ENCODE data around the gene XRCC4.
"Not testable (repeated sequence)": the region's sequence is repeated elsewhere in the genome, so short reads cannot be mapped to it uniquely, and the experiment has no call there.

XRCC4 gene

GRCh38 chr5:83124593-83124992 is 47.2 kb downstream of the XRCC4 start:
- DNase-seq = no peak

GRCh38 chr5:83125560-83125959 is 48.2 kb downstream of the XRCC4 start:
- DNase-seq = no peak

DNA sequence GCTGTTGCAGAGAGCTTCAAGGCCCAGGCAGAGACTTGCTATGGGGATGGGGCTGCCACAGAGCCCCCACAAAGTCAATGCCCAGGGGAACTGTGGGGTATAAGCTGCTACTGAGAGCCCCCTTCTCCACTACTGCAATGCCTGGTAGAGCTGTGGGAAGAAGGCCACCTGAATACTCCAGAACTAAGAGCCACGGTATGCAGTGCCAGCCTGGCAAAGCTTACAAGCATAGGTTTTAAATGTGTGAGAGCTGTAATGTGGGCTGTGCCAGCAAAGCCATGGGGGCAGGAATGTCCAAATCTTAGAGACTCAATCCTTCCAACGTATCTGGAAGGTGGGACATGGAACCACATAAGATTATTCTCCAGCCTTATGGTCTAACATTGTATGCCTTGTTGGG is 49.2 kb downstream of the XRCC4 start:
- DNase-seq = no peak

DNA sequence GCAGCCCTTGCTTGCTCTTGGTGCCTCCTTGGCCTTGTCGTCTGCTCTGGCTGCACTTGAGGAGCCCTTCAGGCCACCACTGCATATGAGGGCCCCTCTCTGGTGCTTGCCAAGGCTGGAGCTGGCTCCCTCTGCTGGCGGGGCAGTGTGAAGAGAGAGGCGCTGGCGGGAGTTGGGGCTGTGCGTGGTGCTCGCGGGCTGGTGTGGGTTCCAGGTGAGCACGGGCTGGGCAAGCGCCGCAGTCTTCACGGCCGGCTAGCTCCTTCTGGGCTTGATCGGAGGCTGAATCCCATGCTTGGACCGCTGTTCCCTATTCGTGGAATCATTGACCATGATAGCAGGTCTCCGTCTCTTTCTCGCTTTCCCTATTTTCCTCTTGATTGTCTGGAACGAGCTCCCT is 56.5 kb downstream of the XRCC4 start:
- no peak for DNase-seq

DNA sequence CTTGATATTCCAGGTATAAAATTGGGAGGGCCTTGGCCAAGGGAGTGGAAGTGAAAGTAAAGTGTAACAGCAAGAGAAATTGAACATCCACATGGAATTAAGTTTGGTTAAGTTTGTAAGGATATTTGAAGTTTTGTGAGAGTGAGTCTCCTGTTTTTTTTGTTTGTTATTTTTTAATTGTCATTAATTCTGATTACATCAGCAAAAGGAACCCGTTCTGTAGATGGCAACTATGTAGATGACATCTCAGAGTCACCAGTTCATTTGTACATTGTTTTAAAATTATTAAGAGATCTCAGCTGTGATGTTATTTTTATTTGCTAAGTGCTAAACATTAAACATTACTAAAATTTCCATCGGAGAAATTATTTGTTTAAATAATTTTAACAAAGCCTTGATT is 65.2 kb downstream of the XRCC4 start:
- no peak for DNase-seq

DNA sequence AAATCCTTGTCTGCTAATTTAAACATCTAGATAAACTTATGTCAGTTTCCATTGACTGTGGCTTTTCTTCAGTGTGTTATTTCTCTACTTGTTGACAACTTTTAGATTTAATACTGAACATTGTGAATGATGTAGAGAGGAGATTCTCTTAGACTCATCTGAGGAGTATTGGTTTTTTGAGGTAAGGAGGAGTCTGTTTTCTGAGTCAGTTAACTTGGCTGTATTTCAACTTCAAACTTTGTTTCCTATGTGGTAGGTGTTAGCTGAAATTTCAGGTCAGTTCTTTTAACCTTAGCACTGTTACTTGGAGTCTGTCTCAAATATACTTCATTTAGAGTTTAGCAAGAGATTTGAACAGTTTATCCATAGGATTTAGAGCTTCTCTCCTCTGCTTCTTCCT is 67.9 kb downstream of the XRCC4 start:
- DNase-seq = no peak

DNA sequence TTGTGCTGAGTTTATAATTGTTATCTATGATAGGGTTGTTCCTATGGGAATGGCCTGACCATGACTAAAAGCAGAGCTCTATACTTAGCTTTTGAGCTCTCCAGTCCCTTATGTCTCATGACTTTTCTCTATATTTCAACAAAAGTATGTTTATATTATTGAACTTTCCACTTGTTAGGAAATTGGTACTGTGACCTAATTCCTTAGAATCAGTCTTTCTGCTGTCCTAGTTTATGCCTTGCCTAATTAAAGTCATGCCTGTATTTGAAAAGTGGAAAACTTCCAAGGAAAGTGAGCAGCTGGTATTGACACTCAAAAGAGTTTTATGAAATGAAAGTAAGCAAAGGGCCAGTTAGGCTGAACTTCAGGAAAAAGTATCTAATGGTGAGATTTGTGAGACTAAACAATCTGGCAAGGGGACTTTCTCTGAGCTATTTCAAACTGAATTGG is 68.6 kb downstream of the XRCC4 start:
- DNase-seq = no peak

GRCh38 chr5:83146441-83146840 is 69.1 kb downstream of the XRCC4 start:
- DNase-seq = no peak

- DNase-seq = no peak
Observed at GRCh38 chr5:83147593-83147992, 70.2 kb downstream of the XRCC4 start.

- DNase-seq = no peak
Observed at GRCh38 chr5:83148370-83148769, 71.0 kb downstream of the XRCC4 start.

DNA sequence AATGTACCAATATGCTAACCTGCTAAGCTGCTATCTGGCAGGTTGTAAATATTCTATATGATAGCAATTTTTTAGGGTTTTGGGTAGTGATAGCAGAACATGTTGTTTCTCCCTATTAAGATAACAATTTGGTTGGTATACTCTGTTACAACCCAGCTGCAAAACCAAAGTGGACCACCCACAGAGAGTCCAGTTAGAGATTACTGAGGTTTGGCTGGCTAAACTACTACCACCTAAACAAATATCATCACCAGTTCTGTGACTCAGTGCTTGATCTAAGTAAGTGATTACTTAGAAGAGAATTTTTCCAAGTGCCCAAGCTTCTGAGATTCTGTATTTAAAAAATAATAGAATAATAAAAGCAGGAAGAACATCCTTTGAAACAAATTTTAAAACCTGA is 72.3 kb downstream of the XRCC4 start:
- no peak for DNase-seq

- DNase-seq = no peak
Observed at GRCh38 chr5:83151821-83152220, 74.5 kb downstream of the XRCC4 start.

GRCh38 chr5:83152996-83153395 is 75.6 kb downstream of the XRCC4 start:
- DNase-seq = not testable (repeated sequence)

DNA sequence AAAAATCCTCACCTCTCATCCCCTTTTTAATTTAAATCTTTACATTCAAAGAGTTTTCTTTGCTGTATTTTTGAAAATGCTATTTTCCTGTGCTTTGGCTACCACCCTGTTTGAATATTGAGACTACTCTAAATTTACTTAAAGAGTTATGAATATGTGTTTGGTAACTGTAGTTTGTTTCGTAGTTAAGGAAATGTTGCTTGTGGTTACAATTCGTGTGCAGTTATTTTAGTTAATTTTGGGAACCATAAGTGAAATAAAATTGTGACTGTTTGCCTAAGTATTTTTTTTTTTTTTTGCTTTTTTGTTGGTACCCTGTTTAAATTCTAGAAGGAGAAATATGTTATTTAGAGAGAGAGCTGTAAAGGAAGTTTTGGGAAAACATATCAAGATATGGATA is 78.7 kb downstream of the XRCC4 start:
- no peak for DNase-seq

- no peak for DNase-seq
Observed at GRCh38 chr5:83157163-83157562, 79.8 kb downstream of the XRCC4 start.

DNA sequence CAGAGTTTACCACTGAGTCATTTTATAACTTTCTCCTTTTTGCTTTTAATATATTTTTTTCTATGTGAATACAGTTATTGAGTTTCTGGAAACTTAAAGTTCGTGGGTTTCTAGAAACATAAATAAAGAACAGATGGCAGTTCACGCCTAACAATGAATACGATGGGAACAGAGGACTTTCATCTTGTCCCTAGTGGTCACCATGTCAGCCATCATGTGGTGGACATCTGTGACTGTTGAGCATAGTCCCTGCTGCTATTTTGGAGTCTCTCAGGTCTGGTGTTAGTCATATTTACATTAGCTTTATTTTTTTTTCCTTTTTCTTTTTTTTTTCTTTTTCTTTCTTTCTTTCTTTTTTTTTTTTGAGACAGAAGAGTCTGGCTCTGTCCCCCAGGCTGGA is 85.3 kb downstream of the XRCC4 start:
- DNase-seq = no peak

DNA sequence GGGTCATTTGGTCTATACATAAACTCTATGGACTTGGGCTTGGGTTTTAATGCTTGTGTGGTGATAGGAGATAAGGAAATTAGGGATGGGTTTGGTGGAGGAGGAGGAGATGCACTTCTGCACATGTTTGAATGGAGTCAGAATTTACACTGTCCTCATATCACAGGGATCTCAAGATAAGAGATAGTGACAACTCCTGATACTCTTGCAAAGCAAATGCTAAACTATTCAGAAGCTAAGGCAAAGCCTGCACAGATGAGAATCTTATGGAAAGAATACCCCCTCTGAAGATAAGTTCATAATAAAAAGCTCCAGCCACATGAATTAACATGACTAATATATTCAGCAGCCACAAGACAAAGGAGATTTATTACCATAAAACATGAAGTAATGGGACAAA is 90.2 kb downstream of the XRCC4 start:
- no peak for DNase-seq

- DNase-seq = no peak
Observed at GRCh38 chr5:83169571-83170337, 92.4 kb downstream of the XRCC4 start.

DNA sequence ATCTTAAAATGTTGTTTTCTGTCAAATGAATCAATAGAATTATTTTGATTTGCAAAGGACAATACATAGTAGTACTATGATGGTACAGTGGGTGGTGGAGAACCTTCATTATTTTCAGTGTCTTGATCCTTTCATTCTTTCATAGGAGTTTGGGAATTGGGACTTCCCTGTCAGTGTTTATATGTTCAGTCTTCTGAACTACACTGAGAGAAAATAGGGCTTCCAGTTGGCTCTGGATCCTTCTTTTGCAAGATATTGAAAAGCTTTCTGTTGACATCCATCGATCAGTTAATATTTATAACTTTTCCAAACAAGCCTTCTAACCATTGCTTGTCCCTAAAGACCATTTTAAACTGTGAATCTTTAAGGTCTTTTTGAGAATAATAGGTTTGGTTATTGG is 94.7 kb downstream of the XRCC4 start:
- no peak for DNase-seq

DNA sequence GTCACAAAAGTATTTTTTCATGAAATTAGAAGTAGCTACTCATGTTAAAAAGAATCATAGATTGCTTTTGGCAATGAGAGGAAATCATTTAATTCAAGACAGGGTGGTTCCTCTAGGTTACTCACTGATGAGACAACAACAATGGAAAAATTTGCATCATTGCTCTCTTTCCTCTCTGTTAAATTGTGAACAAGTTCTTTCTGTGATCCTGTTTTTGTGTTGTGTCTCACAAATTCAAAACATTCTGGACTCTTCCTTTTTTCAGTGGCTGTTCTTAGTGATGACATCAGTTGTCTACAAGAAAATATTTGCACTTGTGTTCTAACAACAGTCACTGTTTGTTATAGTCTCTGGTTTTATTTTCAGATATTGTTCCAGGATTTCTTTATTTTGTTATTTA is 95.3 kb downstream of the XRCC4 start:
- no peak for DNase-seq

DNA sequence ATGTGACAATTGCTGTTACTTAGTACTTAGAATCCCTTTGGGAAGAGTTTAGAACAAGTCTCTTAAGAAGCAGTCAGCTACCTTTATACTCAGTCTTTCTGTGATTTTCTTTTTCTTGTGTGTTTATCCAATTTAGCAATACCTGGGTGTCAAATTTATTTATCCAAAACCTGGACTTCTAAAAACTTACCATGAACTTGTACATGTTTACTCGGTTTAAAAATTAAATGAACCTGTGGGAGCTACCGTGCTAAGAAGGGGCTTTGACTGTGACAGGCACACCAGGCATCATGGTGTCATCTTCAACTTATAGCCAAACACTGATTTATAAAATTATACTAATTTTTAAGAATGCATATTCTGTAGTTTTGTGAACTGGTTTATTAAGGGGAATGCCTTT is 96.5 kb downstream of the XRCC4 start:
- DNase-seq = no peak

DNA sequence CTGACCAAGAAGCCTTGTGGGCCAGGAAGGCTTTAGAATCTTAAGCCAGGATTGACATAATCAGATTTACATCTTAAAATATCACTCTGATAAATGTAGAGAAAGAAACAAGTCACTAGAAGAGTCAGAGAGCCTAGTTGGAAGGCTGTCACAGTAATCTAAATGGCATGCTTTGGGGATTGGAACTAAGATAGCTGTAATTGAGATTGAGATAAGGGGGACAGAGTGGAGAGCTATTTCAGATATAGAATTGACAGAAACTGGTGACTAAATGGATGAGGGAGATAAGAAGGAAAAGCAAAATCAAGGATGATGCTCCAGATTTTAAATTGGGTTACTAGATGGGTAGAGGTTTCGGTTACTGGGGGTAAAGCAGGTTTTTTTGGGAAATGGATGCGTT is 100.5 kb downstream of the XRCC4 start:
- DNase-seq = no peak

DNA sequence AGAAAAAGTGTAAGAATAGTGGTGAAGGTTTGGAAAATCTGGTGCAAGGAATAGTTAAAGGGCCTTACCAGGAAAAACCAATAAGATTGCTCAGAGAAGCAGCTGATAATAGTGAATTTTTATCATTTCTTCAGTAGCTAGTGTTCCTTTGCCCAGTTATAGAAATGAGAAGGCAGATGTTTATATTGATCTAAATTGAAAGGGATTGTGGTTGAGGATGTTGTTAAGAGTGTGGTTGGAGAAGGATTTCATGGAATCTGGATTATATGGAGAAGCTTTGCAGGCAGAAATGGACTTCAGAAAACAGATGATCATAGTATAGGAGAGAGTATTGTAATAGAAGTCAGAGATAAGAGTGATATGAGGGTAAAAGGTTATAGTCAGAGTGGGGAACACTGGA is 102.6 kb downstream of the XRCC4 start:
- DNase-seq = no peak

DNA sequence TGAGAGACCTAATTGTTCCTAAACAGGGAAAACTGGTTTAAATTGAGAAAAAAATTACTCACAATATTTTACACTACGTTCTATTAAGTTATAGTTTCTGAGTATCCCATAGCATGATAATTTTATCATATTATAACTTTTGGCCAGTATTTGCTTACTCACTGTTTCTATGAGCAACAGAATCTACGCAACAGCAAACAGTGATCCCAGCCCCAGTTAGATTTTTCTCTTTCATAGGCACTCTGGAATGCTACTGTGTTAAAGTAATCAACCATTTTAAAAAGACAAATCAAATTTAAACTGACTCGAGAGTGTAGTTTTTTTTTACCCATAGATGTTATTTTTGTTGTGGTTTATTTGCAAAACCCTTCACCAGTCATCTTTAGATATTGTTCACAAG is 107.2 kb downstream of the XRCC4 start:
- no peak for DNase-seq

- DNase-seq = no peak
Observed at GRCh38 chr5:83192947-83193346, 115.6 kb downstream of the XRCC4 start.

Measured in NCI-H446 treated with DMSO at 0.1 percent for 48 hours (cell line).